ENCODE measurements around the gene AK3.
"Not testable (repeated sequence)": the region's sequence is repeated elsewhere in the genome, so short reads cannot be mapped to it uniquely, and the experiment has no call there.

GRCh38 chr9:4783191-4783590, 42.2 kb upstream of the AK3 start:
- TF ChIP-seq, protein P1, sequence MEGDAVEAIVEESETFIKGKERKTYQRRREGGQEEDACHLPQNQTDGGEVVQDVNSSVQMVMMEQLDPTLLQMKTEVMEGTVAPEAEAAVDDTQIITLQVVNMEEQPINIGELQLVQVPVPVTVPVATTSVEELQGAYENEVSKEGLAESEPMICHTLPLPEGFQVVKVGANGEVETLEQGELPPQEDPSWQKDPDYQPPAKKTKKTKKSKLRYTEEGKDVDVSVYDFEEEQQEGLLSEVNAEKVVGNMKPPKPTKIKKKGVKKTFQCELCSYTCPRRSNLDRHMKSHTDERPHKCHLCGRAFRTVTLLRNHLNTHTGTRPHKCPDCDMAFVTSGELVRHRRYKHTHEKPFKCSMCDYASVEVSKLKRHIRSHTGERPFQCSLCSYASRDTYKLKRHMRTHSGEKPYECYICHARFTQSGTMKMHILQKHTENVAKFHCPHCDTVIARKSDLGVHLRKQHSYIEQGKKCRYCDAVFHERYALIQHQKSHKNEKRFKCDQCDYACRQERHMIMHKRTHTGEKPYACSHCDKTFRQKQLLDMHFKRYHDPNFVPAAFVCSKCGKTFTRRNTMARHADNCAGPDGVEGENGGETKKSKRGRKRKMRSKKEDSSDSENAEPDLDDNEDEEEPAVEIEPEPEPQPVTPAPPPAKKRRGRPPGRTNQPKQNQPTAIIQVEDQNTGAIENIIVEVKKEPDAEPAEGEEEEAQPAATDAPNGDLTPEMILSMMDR (IDR thresholded peaks at IDR 0.05; ENCODE audit: insufficient read depth, low read depth, low read length), result not testable (repeated sequence)
- TF ChIP-seq EZH2 (IDR thresholded peaks at IDR 0.05; ENCODE audit: insufficient read depth, low read length), result not testable (repeated sequence)

All from astrocyte (in vitro differentiated cells and primary cell).